ENCODE results near the gene SERPINA12. TPM values are rescaled to one million over a fixed set of nuclear protein-coding genes. Genes with fewer than 3 reads are reported as not detected.
A peak's percentile ranks its signal among the peaks of the same experiment; 100 is the strongest.

SERPINA12 gene
- total and polyA plus RNA-seq, 2 experiments from 2014 or later: not detected

DNA sequence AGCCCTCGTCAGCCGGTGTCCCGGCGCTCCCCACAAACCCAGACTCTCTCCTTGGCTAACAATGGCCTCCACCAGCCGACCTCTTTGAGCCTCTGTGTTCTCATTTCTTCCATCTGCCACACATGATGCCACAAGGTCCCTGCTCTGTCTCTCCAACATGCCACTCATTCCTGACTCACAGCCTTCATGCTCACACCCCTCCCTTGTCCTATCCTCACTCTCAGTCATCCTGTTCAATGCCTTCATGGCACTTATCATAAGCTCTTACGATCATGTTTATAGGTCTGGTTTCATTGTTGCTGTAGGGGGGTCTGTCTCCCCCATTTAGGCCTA is 47.1 kb downstream of the SERPINA12 start:
- H3K4me3 ChIP-seq: no peak overlapping the region
- no peaks in the 10 kb centered on the region for H3K4me1 ChIP-seq (ENCODE audit: low read depth)
- no peaks in the 10 kb centered on the region for H3K36me3 ChIP-seq
- H3K9me3 ChIP-seq (ENCODE audit: low read depth): no peaks in the 10 kb centered on the region
- H3K27me3 ChIP-seq: no peaks in the 10 kb centered on the region
- DNase-seq (ENCODE audit: low read depth in 1 of 2, low spot score in 1 of 2): no peak
- TF ChIP-seq, protein P1, sequence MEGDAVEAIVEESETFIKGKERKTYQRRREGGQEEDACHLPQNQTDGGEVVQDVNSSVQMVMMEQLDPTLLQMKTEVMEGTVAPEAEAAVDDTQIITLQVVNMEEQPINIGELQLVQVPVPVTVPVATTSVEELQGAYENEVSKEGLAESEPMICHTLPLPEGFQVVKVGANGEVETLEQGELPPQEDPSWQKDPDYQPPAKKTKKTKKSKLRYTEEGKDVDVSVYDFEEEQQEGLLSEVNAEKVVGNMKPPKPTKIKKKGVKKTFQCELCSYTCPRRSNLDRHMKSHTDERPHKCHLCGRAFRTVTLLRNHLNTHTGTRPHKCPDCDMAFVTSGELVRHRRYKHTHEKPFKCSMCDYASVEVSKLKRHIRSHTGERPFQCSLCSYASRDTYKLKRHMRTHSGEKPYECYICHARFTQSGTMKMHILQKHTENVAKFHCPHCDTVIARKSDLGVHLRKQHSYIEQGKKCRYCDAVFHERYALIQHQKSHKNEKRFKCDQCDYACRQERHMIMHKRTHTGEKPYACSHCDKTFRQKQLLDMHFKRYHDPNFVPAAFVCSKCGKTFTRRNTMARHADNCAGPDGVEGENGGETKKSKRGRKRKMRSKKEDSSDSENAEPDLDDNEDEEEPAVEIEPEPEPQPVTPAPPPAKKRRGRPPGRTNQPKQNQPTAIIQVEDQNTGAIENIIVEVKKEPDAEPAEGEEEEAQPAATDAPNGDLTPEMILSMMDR (IDR thresholded peaks at IDR 0.05; ENCODE audit: low read depth, low read length): no peak
- H3K27ac ChIP-seq: no peak overlapping the region

DNA sequence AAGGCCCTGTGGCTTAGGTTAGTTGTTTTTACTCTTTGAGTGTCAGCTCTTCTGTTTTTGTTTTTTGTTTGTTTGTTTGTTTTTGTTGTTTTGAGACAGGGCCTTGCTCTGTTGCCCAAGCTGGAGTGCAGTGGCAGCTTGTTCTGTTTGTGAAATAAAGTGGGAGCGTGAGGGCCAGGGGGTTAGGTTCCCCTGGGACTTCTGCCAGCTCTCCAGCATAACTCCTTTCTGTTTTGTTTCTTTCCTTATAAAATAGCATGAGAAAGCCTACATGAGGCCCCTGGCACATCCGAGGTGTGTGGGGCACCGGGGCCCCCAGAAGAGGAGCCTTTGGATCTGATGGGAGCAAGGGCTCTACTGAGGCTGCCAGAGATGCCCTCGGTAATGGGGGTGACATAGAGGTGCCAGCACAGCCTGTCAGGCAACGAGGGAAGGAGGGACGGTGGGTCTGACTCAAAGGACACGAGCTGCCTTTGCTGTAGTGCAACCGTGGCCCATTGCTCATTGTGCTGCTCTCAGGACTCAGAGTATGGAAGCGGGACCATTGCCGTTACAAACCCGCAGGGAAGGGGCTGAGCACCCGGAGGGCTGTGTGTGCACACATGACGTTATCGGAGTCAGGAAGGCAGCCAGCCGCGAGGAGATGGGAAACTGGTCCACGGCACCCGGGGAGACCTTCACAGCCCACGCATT is 47.6 kb downstream of the SERPINA12 start:
- no peaks in the 10 kb centered on the region for H3K9me3 ChIP-seq (ENCODE audit: low read depth)
- DNase-seq (ENCODE audit: low read depth in 1 of 2, low spot score in 1 of 2): no peak
- H3K4me1 ChIP-seq (ENCODE audit: low read depth): no peaks in the 10 kb centered on the region
- TF ChIP-seq, protein P1 (IDR thresholded peaks at IDR 0.05; ENCODE audit: low read depth, low read length): no peak
- no peaks in the 10 kb centered on the region for H3K27me3 ChIP-seq
- H3K36me3 ChIP-seq: no peaks in the 10 kb centered on the region
- no peak overlapping the region for H3K4me3 ChIP-seq
- no peak overlapping the region for H3K27ac ChIP-seq

DNA sequence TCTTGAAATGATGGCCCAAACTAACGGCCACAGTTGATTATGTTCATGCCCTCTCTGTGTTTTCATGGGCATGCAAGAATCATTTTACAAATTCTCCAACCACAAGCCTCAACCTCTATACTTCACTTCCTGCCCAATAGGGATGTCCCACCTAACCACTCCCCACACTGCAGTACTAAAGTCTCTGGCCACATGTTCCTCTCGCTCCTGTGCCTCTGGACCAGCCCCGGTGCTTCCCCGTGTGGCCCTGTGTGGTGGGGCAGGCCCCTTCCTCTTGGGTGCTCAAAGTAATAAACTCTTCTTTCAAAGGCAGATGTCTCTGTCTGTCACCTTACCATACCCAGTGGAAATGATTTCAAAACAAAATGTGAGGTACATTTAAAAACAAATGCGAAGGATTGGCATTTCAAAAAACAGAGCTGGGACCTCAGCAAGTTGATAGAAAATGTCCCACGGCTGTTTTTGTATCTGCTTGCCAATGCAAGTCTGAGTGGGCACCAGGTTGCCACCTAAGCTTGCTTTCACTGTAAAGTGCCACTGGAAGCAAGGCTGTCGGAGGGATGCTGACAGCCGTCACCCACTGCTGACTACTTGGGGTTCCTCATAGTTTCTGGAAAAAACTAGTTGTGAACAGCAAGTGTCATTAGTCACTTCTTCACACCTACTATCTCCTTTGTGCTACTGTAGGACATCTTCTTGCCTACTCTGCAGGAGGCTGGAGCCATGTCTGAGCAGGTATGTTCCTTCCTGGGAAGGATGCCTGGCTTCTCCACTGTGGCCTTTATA is 48.4 kb downstream of the SERPINA12 start:
- Histone ChIP-seq H3K36me3 (no peaks in the 10 kb centered on the region), H3K4me1 (ENCODE audit: low read depth) (no peaks in the 10 kb centered on the region), H3K27me3 (no peaks in the 10 kb centered on the region), H3K27ac (no peak overlapping the region), H3K9me3 (ENCODE audit: low read depth) (no peaks in the 10 kb centered on the region), H3K4me3 (no peak overlapping the region)
- no peak for DNase-seq (ENCODE audit: low read depth in 1 of 2, low spot score in 1 of 2)
- TF ChIP-seq, protein P1 (IDR thresholded peaks at IDR 0.05; ENCODE audit: low read depth, low read length): no peak

DNA sequence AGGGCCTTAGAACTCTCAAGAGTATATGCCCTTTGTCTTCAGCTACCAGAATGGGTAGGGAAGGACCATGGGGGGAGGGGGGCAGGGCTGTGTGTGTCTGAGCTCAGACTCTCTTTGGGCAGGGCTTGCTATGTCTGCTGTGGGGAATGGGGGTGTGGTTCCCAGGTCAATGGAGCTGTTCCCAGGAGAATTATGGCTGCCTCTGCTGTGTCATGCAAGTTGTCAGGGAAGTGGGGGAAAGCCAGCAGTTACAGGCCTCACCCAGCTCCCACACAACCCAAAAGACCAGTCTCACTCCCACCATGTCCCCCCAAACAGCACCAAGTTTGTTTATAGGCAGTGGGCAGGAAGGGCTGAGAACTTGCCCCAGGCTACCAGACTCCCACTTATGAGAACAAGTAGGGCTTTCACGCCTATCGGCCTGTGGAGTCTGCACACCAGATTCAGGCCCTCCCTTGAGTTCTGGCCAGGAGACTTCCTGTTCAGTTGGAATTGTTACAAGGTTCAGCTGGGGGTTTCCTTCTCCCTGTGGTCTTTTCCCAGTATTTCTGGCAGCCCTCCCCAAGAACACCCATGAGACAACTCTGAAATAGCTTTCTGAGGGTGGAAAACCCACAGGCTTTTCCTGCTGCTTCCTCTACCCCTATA is 50.6 kb downstream of the SERPINA12 start:
- Histone ChIP-seq H3K27me3 (no peaks in the 10 kb centered on the region), H3K4me3 (no peak overlapping the region), H3K27ac (no peak overlapping the region), H3K36me3 (no peaks in the 10 kb centered on the region), H3K9me3 (ENCODE audit: low read depth) (no peaks in the 10 kb centered on the region), H3K4me1 (ENCODE audit: low read depth) (no peaks in the 10 kb centered on the region)
- TF ChIP-seq, protein P1 (IDR thresholded peaks at IDR 0.05; ENCODE audit: low read depth, low read length): no peak
- DNase-seq (ENCODE audit: low read depth in 1 of 2, low spot score in 1 of 2): peak in 1 of 2 donors; percentile 70

DNA sequence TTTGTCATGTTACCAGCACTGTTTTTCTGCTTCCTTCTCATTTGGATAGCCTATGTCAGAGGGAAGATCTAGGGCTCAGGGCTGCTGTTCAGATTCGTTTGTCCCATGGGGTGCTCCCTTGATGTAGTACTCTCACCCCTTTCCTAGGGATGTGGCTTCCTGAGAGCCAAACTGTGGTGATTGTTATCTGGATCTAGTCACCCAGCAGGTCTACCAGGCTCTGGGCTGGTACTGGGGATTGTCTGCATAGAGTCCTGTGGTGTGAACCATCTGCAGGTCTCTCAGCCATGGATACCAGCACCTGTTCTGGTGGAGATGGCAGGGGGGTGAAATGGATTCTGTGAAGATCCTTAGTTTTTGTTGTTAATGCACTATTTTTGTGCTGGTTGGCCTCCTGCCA is 51.2 kb downstream of the SERPINA12 start:
- H3K4me1 ChIP-seq (ENCODE audit: low read depth): no peaks in the 10 kb centered on the region
- no peak overlapping the region for H3K27ac ChIP-seq
- H3K27me3 ChIP-seq: no peaks in the 10 kb centered on the region
- TF ChIP-seq, protein P1 (IDR thresholded peaks at IDR 0.05; ENCODE audit: low read depth, low read length): no peak
- H3K36me3 ChIP-seq: no peaks in the 10 kb centered on the region
- no peak for DNase-seq (ENCODE audit: low read depth in 1 of 2, low spot score in 1 of 2)
- no peaks in the 10 kb centered on the region for H3K9me3 ChIP-seq (ENCODE audit: low read depth)
- H3K4me3 ChIP-seq: no peak overlapping the region

Measured in cardiac muscle cell (in vitro differentiated cells and primary cell).